BLaER1 (cell line): ENCODE results near the gene TTC19.

Experiments
- H3K27ac ChIP-seq: shearing (Covaris generic); formaldehyde crosslinking; 2 replicates; pipeline ENCODE4 v1.8.1; 2022
- H3K27me3 ChIP-seq: shearing (Covaris generic); formaldehyde crosslinking; 2 replicates; pipeline ENCODE4 v1.8.1; 2022
- H3K36me3 ChIP-seq: shearing (Covaris generic); formaldehyde crosslinking; 2 replicates; pipeline ENCODE4 v1.8.1; 2022
- H3K4me1 ChIP-seq: shearing (Covaris generic); formaldehyde crosslinking; 2 replicates; pipeline ENCODE4 v1.8.1; 2022
- H3K4me2 ChIP-seq: shearing (Covaris generic); formaldehyde crosslinking; 2 replicates; pipeline ENCODE4 v1.8.1; 2022
- H3K4me3 ChIP-seq: shearing (Covaris generic); formaldehyde crosslinking; 2 replicates; pipeline ENCODE4 v1.8.1; 2022
- H3K9ac ChIP-seq: shearing (Covaris generic); formaldehyde crosslinking; 2 replicates; pipeline ENCODE4 v1.8.1; 2022
- H3K9me3 ChIP-seq: shearing (Covaris generic); formaldehyde crosslinking; 2 replicates; pipeline ENCODE4 v1.8.1; 2022
- H4K20me1 ChIP-seq: shearing (Covaris generic); formaldehyde crosslinking; 2 replicates; pipeline ENCODE4 v1.8.1; 2022
- Cebpa-rat ChIP-seq: shearing (Covaris generic); IDR thresholded peaks from 2 replicates; pipeline ENCODE4 v1.8.1; 2022

The TTC19 gene

GRCh38 chr17:15999974-16000827 lies 577 bp downstream of the TTC19 start:
- Histone ChIP-seq H3K9me3 (peaks cover 12% of the 10 kb centered on the region; the same call in 1 of the 2 replicates), H3K4me3 (peak overlapping the region; percentile 90), H4K20me1 (peaks cover 32% of the 10 kb centered on the region), H3K4me2 (peak overlapping the region; percentile 86), H3K9ac (peak overlapping the region; percentile 91), H3K36me3 (peaks cover 50% of the 10 kb centered on the region), H3K27me3 (no peaks in the 10 kb centered on the region), H3K27ac (peak overlapping the region; percentile 90), H3K4me1 (peaks cover 25% of the 10 kb centered on the region)
- no peak for TF ChIP-seq Cebpa-rat

- H3K27me3 ChIP-seq = no peaks in the 10 kb centered on the region
- peaks cover 12% of the 10 kb centered on the region; the same call in 1 of the 2 replicates for H3K9me3 ChIP-seq
- H3K9ac ChIP-seq = peak overlapping the region; percentile 91; the same call in 1 of the 2 replicates
- H3K4me2 ChIP-seq = peak overlapping the region; percentile 86
- H4K20me1 ChIP-seq = peaks cover 32% of the 10 kb centered on the region
- H3K4me3 ChIP-seq = peak overlapping the region; percentile 90
- TF ChIP-seq Cebpa-rat = no peak
- peaks cover 59% of the 10 kb centered on the region for H3K36me3 ChIP-seq
- H3K4me1 ChIP-seq = peaks cover 25% of the 10 kb centered on the region
- no peak overlapping the region for H3K27ac ChIP-seq
Measured at GRCh38 chr17:16001226-16001897, 1.7 kb downstream of the TTC19 start.

GRCh38 chr17:16002708-16003260 lies 3.2 kb downstream of the TTC19 start:
- Histone ChIP-seq H3K9ac (no peak overlapping the region), H3K9me3 (peaks cover 12% of the 10 kb centered on the region; the same call in 1 of the 2 replicates), H3K4me1 (peaks cover 22% of the 10 kb centered on the region), H3K4me3 (no peak overlapping the region), H3K27me3 (no peaks in the 10 kb centered on the region), H3K36me3 (peaks cover 68% of the 10 kb centered on the region), H3K27ac (no peak overlapping the region), H4K20me1 (peaks cover 37% of the 10 kb centered on the region), H3K4me2 (no peak overlapping the region)
- no peak for TF ChIP-seq Cebpa-rat

- H3K36me3 ChIP-seq = peaks cover 79% of the 10 kb centered on the region
Measured at GRCh38 chr17:16003841-16004240, 4.2 kb downstream of the TTC19 start.

GRCh38 chr17:16005636-16006035 lies 6.0 kb downstream of the TTC19 start:
- H3K9me3 ChIP-seq = peaks cover 12% of the 10 kb centered on the region; the same call in 1 of the 2 replicates
- no peak overlapping the region for H3K9ac ChIP-seq
- no peak overlapping the region for H3K4me3 ChIP-seq
- H3K27ac ChIP-seq = no peak overlapping the region
- TF ChIP-seq Cebpa-rat = no peak
- H3K4me1 ChIP-seq = peaks cover 10% of the 10 kb centered on the region
- peaks cover 31% of the 10 kb centered on the region for H4K20me1 ChIP-seq
- no peaks in the 10 kb centered on the region for H3K27me3 ChIP-seq
- peaks cover 89% of the 10 kb centered on the region for H3K36me3 ChIP-seq
- no peak overlapping the region for H3K4me2 ChIP-seq

More at GRCh38 chr17:16003841-16004240, 4.2 kb downstream of the TTC19 start:
- H3K4me2 ChIP-seq = no peak overlapping the region
- H3K27me3 ChIP-seq = no peaks in the 10 kb centered on the region
- no peak overlapping the region for H3K9ac ChIP-seq
- H3K4me3 ChIP-seq = no peak overlapping the region
- H3K27ac ChIP-seq = no peak overlapping the region
- TF ChIP-seq Cebpa-rat = no peak
- H3K4me1 ChIP-seq = peaks cover 14% of the 10 kb centered on the region
- H3K9me3 ChIP-seq = peaks cover 12% of the 10 kb centered on the region; the same call in 1 of the 2 replicates
- peaks cover 39% of the 10 kb centered on the region for H4K20me1 ChIP-seq

- H3K27ac ChIP-seq = no peak overlapping the region
- H4K20me1 ChIP-seq = peaks cover 22% of the 10 kb centered on the region
- H3K4me3 ChIP-seq = no peak overlapping the region
- H3K4me2 ChIP-seq = no peak overlapping the region
- H3K27me3 ChIP-seq = no peaks in the 10 kb centered on the region
- no peak overlapping the region for H3K9ac ChIP-seq
- no peaks in the 10 kb centered on the region for H3K4me1 ChIP-seq
- peaks cover 92% of the 10 kb centered on the region for H3K36me3 ChIP-seq
- no peak for TF ChIP-seq Cebpa-rat
- no peaks in the 10 kb centered on the region for H3K9me3 ChIP-seq
Measured at GRCh38 chr17:16007439-16007838, 7.8 kb downstream of the TTC19 start.

- Histone ChIP-seq H3K36me3 (peaks cover 78% of the 10 kb centered on the region), H3K4me3 (no peak overlapping the region), H3K4me1 (no peaks in the 10 kb centered on the region), H3K27ac (no peak overlapping the region), H4K20me1 (peaks cover 63% of the 10 kb centered on the region), H3K9ac (no peak overlapping the region), H3K9me3 (no peaks in the 10 kb centered on the region), H3K27me3 (no peaks in the 10 kb centered on the region), H3K4me2 (no peak overlapping the region)
- no peak for TF ChIP-seq Cebpa-rat
Measured at GRCh38 chr17:16013943-16014407, 14.4 kb downstream of the TTC19 start.

- no peak for TF ChIP-seq Cebpa-rat
- Histone ChIP-seq H3K4me3 (no peak overlapping the region), H3K27me3 (no peaks in the 10 kb centered on the region), H3K36me3 (peaks cover 77% of the 10 kb centered on the region), H3K27ac (no peak overlapping the region), H3K4me1 (peaks cover 8% of the 10 kb centered on the region; the same call in 1 of the 2 replicates), H3K9ac (no peak overlapping the region), H4K20me1 (peaks cover 76% of the 10 kb centered on the region), H3K9me3 (no peaks in the 10 kb centered on the region), H3K4me2 (no peak overlapping the region)
Measured at GRCh38 chr17:16019347-16019746, 19.7 kb downstream of the TTC19 start.

GRCh38 chr17:16023881-16024280 lies 24.3 kb downstream of the TTC19 start:
- Histone ChIP-seq H3K4me1 (peaks cover 8% of the 10 kb centered on the region; the same call in 1 of the 2 replicates), H3K27me3 (no peaks in the 10 kb centered on the region), H3K4me2 (no peak overlapping the region), H4K20me1 (peaks cover 66% of the 10 kb centered on the region), H3K9me3 (no peaks in the 10 kb centered on the region), H3K27ac (no peak overlapping the region), H3K9ac (no peak overlapping the region), H3K4me3 (no peak overlapping the region), H3K36me3 (peaks cover 90% of the 10 kb centered on the region)
- no peak for TF ChIP-seq Cebpa-rat

- no peak overlapping the region for H3K27ac ChIP-seq
- peaks cover 8% of the 10 kb centered on the region; the same call in 1 of the 2 replicates for H3K4me1 ChIP-seq
- H3K4me3 ChIP-seq = no peak overlapping the region
- peaks cover 58% of the 10 kb centered on the region for H4K20me1 ChIP-seq
- H3K27me3 ChIP-seq = no peaks in the 10 kb centered on the region
- H3K36me3 ChIP-seq = peaks cover 94% of the 10 kb centered on the region
- H3K4me2 ChIP-seq = no peak overlapping the region
- H3K9me3 ChIP-seq = no peaks in the 10 kb centered on the region
- no peak for TF ChIP-seq Cebpa-rat
- H3K9ac ChIP-seq = no peak overlapping the region
Measured at GRCh38 chr17:16025202-16025601, 25.6 kb downstream of the TTC19 start.
